DND-41 (cell line): ENCODE results near the gene IFITM5.
"Not testable (repeated sequence)": the region's sequence is repeated elsewhere in the genome, so short reads cannot be mapped to it uniquely, and the experiment has no call there.

ENCODE experiments used
- CTCF ChIP-seq: IDR thresholded peaks from 2 replicates; pipeline ENCODE4 v1.5.1; 2012; ENCODE audit warnings: borderline replicate concordance, low read length, moderate library complexity, mild to moderate bottlenecking; ENCODE audit not compliant: poor library complexity, severe bottlenecking; ENCODE audit errors: extremely low read depth
- EZH2 ChIP-seq: IDR thresholded peaks from 3 replicates; pipeline ENCODE4 v1.6.1; 2012; ENCODE audit warnings: borderline replicate concordance, low read depth, mild to moderate bottlenecking, moderate library complexity, low read length, inconsistent platforms; ENCODE audit not compliant: severe bottlenecking

- not testable (repeated sequence) for TF ChIP-seq CTCF, EZH2
These were observed 20.6 kb upstream of the IFITM5 start for GRCh38 chr11:319888-320273.
